ENCODE measurements around the gene KDM5A. TPM values are rescaled to one million over a fixed set of nuclear protein-coding genes. Genes with fewer than 3 reads are reported as not detected.

Gene KDM5A
- total RNA-seq, 1 donor: 75.3 TPM

DNA sequence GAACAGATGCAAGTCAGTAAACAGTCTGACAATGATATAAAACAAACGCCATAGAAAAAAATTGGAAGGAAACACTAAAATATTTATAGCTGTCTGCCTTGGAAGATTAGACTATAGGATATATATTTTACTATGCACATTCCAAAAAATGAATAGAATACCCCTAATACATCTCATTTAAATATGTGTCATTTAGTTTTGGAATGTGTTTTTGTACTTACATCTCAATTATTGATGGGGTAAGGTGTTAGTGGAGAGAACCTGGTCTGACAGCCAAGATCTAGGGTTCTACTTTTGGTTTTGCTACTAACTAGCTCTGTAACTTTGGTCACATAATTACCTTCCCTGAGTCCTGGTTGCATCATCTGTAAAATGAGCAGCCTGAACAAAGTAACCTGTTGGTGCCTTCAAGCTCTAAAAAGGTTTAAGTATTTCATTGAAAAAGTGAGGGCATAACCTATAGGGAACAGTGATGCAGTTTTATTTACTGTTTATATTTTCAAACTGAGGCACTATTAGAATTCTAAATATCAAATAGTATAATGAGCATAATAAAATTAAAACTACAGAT lies 97.9 kb downstream of the KDM5A start:
- Histone ChIP-seq H3K79me2 (ENCODE audit: insufficient read depth, low read length) (peaks cover 13% of the 10 kb centered on the region), H3K4me1 (ENCODE audit: insufficient read depth, low read length) (peaks cover 9% of the 10 kb centered on the region), H3K27ac (ENCODE audit: low read depth, low read length) (no peak overlapping the region), H3K4me3 (ENCODE audit: insufficient read depth, low read length) (no peak overlapping the region), H3K36me3 (ENCODE audit: insufficient read depth, low read length) (peaks cover 46% of the 10 kb centered on the region), H3K4me2 (ENCODE audit: insufficient read depth, low read length) (no peak overlapping the region), H2AFZ (ENCODE audit: low read length) (no peak overlapping the region), H4K20me1 (ENCODE audit: insufficient read depth, low read length) (peaks cover 10% of the 10 kb centered on the region), H3K9me3 (ENCODE audit: low read depth, low read length) (no peaks in the 10 kb centered on the region), H3K27me3 (ENCODE audit: insufficient read depth, low read length) (no peaks in the 10 kb centered on the region)
- DNase-seq (ENCODE audit: insufficient read length, low spot score, missing footprints): no peak
- TF ChIP-seq, protein P1, sequence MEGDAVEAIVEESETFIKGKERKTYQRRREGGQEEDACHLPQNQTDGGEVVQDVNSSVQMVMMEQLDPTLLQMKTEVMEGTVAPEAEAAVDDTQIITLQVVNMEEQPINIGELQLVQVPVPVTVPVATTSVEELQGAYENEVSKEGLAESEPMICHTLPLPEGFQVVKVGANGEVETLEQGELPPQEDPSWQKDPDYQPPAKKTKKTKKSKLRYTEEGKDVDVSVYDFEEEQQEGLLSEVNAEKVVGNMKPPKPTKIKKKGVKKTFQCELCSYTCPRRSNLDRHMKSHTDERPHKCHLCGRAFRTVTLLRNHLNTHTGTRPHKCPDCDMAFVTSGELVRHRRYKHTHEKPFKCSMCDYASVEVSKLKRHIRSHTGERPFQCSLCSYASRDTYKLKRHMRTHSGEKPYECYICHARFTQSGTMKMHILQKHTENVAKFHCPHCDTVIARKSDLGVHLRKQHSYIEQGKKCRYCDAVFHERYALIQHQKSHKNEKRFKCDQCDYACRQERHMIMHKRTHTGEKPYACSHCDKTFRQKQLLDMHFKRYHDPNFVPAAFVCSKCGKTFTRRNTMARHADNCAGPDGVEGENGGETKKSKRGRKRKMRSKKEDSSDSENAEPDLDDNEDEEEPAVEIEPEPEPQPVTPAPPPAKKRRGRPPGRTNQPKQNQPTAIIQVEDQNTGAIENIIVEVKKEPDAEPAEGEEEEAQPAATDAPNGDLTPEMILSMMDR (IDR thresholded peaks at IDR 0.05; ENCODE audit: extremely low read depth, low read depth, low read length): no peak

GRCh38 chr12:288687-289086 lies 100.4 kb downstream of the KDM5A start:
- peaks cover 10% of the 10 kb centered on the region for H4K20me1 ChIP-seq (ENCODE audit: insufficient read depth, low read length)
- no peaks in the 10 kb centered on the region for H3K9me3 ChIP-seq (ENCODE audit: low read depth, low read length)
- peak; percentile 84 for DNase-seq (ENCODE audit: insufficient read length, low spot score, missing footprints)
- peaks cover 48% of the 10 kb centered on the region for H3K36me3 ChIP-seq (ENCODE audit: insufficient read depth, low read length)
- H3K27ac ChIP-seq (ENCODE audit: low read depth, low read length): no peak overlapping the region
- H2AFZ ChIP-seq (ENCODE audit: low read length): no peak overlapping the region
- H3K4me1 ChIP-seq (ENCODE audit: insufficient read depth, low read length): peaks cover 9% of the 10 kb centered on the region
- TF ChIP-seq, protein P1 (IDR thresholded peaks at IDR 0.05; ENCODE audit: extremely low read depth, low read depth, low read length): no peak
- H3K79me2 ChIP-seq (ENCODE audit: insufficient read depth, low read length): peaks cover 13% of the 10 kb centered on the region
- H3K4me2 ChIP-seq (ENCODE audit: insufficient read depth, low read length): no peak overlapping the region
- H3K4me3 ChIP-seq (ENCODE audit: insufficient read depth, low read length): no peak overlapping the region
- H3K27me3 ChIP-seq (ENCODE audit: insufficient read depth, low read length): no peaks in the 10 kb centered on the region

DNA sequence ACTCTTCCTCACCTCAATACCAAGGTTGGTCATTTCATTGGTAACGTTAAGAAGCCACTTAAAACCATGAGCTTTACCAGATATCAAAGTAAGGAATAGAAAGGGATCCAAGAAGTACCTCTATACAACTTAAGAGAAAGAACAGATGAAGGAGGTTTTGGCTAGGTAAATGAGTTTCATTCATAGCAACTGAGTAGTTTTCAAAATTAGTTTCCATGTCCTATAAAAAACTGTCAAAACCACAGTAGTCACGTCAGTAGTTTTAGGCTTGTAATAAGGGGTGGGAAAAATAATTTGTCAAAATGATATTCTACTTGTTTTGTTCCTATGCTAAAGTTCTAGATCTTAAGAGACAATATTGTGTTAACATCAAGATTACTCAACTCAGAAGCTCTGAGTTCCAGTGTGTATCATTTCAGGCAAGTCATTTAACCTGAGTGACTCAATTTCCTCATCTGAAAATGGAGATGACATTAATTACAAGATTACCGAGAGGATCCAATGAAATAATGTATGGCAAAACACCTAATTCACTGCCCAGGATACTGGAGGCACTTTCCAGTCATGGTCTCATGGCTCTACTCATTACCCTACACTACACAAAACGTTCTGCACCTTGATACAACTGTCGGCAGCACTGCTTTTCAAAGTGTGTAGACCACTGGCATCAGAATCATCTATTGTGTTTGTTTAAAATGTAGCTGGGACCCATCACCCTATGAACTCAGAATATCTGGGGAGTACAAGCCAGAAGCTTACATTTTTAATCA lies 102.4 kb downstream of the KDM5A start:
- Histone ChIP-seq H3K4me1 (ENCODE audit: insufficient read depth, low read length) (peaks cover 5% of the 10 kb centered on the region), H3K27me3 (ENCODE audit: insufficient read depth, low read length) (no peaks in the 10 kb centered on the region), H4K20me1 (ENCODE audit: insufficient read depth, low read length) (peaks cover 10% of the 10 kb centered on the region), H3K36me3 (ENCODE audit: insufficient read depth, low read length) (peaks cover 32% of the 10 kb centered on the region), H3K27ac (ENCODE audit: low read depth, low read length) (no peak overlapping the region), H3K79me2 (ENCODE audit: insufficient read depth, low read length) (peaks cover 13% of the 10 kb centered on the region), H3K9me3 (ENCODE audit: low read depth, low read length) (no peaks in the 10 kb centered on the region), H3K4me3 (ENCODE audit: insufficient read depth, low read length) (no peak overlapping the region), H3K4me2 (ENCODE audit: insufficient read depth, low read length) (no peak overlapping the region), H2AFZ (ENCODE audit: low read length) (no peak overlapping the region)
- TF ChIP-seq, protein P1 (IDR thresholded peaks at IDR 0.05; ENCODE audit: extremely low read depth, low read depth, low read length): no peak
- DNase-seq (ENCODE audit: insufficient read length, low spot score, missing footprints): no peak

- H3K36me3 ChIP-seq (ENCODE audit: insufficient read depth, low read length): peaks cover 3% of the 10 kb centered on the region
- H3K4me1 ChIP-seq (ENCODE audit: insufficient read depth, low read length): no peaks in the 10 kb centered on the region
- no peaks in the 10 kb centered on the region for H3K27me3 ChIP-seq (ENCODE audit: insufficient read depth, low read length)
- H3K9me3 ChIP-seq (ENCODE audit: low read depth, low read length): no peaks in the 10 kb centered on the region
- H2AFZ ChIP-seq (ENCODE audit: low read length): no peak overlapping the region
- DNase-seq (ENCODE audit: insufficient read length, low spot score, missing footprints): no peak
- H3K4me3 ChIP-seq (ENCODE audit: insufficient read depth, low read length): no peak overlapping the region
- no peak overlapping the region for H3K4me2 ChIP-seq (ENCODE audit: insufficient read depth, low read length)
- peaks cover 6% of the 10 kb centered on the region for H4K20me1 ChIP-seq (ENCODE audit: insufficient read depth, low read length)
- H3K27ac ChIP-seq (ENCODE audit: low read depth, low read length): no peak overlapping the region
- H3K79me2 ChIP-seq (ENCODE audit: insufficient read depth, low read length): no peaks in the 10 kb centered on the region
- TF ChIP-seq, protein P1 (IDR thresholded peaks at IDR 0.05; ENCODE audit: extremely low read depth, low read depth, low read length): no peak
Observed at GRCh38 chr12:278046-278445, 111.1 kb downstream of the KDM5A start.
